Lower leg skin (tissue), 3 donors: ENCODE data around the gene THSD4.

Experiments used
- CTCF ChIP-seq, 3 donors: fragments of 450-650 bp; IDR thresholded peaks; one replicate each; pipeline ENCODE4 v1.5.1; 2016; ENCODE audit warnings: antibody characterized with exemption in 3 of 3, mild to moderate bottlenecking in 3 of 3, moderate library complexity in 2 of 3
- POLR2A ChIP-seq, 2 donors: fragments of 450-650 bp; IDR thresholded peaks; one replicate each; pipeline ENCODE4 v1.6.1; 2016 to 2017; ENCODE audit warnings: antibody characterized with exemption in 2 of 2, mild to moderate bottlenecking in 1 of 2, moderate library complexity in 1 of 2

DNA sequence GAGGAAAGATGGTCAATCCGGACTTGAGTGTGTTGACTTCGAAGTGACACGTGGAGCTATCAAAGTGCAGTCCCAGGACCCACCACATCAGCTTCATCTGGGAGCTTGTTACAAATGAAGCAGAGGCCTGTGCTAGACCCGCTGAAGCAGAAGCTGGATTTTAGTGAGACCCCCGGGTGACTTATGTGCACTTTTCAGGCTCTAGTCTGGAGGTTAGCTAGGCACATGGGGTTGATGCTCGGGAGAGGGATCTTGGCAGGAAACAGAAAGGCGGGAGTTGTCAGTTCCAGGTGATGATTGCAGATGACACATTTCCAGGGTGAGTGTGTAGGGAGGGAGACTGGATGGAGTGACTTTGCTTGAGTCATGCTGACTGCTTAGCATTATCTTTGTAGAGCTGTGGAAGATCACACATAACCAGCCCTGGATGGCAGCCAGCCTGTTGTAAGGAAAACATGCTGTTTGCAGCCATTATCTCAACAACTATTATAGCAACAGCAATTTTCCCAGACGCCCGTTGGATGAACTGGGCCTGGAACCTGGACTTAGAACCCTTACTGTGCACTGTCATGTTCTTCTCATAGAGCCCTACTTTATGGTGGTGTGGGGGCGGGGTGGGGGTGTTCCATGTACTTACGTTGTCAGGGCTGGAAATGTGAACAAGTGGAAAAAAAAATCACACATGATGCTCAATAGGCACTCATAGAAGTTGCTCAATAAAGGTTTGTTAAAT is 122.4 kb downstream of the THSD4 start:
- TF ChIP-seq CTCF (IDR thresholded peaks at IDR 0.05) (no peak), POLR2A (IDR thresholded peaks at IDR 0.05) (no peak)
